GM23338 (cell line): ENCODE data around the gene HCFC2.

Experiments used
- EZH2phosphoT487 ChIP-seq: fragments of 200-600 bp; sonication (generic); IDR thresholded peaks from one replicate; pipeline ENCODE4 v1.8.1; 2018; ENCODE audit warnings: antibody characterized with exemption; ENCODE audit not compliant: unreplicated experiment
- POLR2AphosphoS5 ChIP-seq: IDR thresholded peaks from 2 replicates; pipeline ENCODE4 v1.6.1; 2016; ENCODE audit warnings: antibody characterized with exemption, low read depth
- TF ChIP-seq, protein P1 (sequence below), 2 experiments: fragments of 200-600 bp in 1 of 2; sonication (generic) in 1 of 2; conservative IDR thresholded peaks; 2 replicates each; pipeline versions ENCODE4 v1.5.1 to v1.6.1; 2016 to 2017; ENCODE audit warnings: antibody characterized with exemption in 2 of 2, low read depth in 2 of 2, mild to moderate bottlenecking in 2 of 2, moderate library complexity in 1 of 2

DNA sequence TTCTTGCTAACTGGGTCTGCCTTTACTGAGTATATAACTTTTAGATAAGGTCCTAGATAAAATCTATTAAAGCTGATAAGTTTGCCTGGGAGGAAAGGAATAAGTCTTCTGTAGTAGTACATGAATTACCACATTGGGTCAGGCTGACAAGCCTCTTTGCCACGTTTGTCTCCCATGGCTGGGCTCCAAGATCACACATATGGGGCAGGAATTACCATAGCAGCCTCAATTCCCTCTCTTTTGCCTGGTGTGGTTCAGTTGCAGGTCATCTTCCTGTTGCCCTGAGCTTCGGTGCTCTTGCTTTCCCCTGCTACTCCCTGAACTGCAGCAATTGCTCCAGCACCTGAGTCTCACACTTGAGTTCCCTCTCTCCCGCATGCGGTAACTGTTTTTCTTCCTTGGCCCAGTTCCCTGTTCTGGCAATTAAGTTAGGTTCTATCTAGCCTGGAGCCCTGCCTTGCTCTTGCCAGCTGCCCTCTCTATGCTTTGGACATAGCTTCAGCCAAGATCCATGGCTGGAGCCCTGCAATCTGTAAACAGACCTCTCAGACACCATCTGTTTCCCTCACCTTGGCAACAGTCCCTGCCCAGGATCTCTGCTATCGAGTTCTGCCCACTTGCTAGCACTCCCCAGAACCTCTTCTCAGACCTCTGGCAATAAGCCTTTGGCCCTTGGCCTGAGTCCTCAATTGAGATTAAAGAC lies 8.5 kb upstream of the HCFC2 start:
- TF ChIP-seq POLR2AphosphoS5: no peak
- TF ChIP-seq, protein P1, sequence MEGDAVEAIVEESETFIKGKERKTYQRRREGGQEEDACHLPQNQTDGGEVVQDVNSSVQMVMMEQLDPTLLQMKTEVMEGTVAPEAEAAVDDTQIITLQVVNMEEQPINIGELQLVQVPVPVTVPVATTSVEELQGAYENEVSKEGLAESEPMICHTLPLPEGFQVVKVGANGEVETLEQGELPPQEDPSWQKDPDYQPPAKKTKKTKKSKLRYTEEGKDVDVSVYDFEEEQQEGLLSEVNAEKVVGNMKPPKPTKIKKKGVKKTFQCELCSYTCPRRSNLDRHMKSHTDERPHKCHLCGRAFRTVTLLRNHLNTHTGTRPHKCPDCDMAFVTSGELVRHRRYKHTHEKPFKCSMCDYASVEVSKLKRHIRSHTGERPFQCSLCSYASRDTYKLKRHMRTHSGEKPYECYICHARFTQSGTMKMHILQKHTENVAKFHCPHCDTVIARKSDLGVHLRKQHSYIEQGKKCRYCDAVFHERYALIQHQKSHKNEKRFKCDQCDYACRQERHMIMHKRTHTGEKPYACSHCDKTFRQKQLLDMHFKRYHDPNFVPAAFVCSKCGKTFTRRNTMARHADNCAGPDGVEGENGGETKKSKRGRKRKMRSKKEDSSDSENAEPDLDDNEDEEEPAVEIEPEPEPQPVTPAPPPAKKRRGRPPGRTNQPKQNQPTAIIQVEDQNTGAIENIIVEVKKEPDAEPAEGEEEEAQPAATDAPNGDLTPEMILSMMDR (conservative IDR thresholded peaks at IDR 0.05; ENCODE audit: low read depth in 2 of 2): no peak
- no peak for TF ChIP-seq EZH2phosphoT487
